PC-9 (cell line): ENCODE results near the gene KCNQ1OT1. TPM values are rescaled to one million over a fixed set of nuclear protein-coding genes. Genes with fewer than 3 reads are reported as not detected.

Source experiments
- BruUV-seq: library from RNA; stranded (reverse); fragments of 400-500 nt; replicated peaks from 2 replicates; lab custom pipeline; 2021; lab: Mats Ljungman, UMichigan
- CTCF ChIA-PET: fragments of 300-600 bp; sonication (Branson Sonifier 250); formaldehyde crosslinking; loops from one replicate; lab custom pipeline; 2022; ENCODE audit warnings: antibody characterized with exemption; lab: Charles Lee
- POLR2A ChIA-PET: fragments of 300-600 bp; sonication (Branson Sonifier 250); formaldehyde crosslinking; loops from one replicate; lab custom pipeline; 2022; ENCODE audit warnings: antibody characterized with exemption; ENCODE audit not compliant: unreplicated experiment; lab: Charles Lee
- DNase-seq, 2 experiments: peaks; one replicate each; pipeline versions ENCODE4 v3.0.0 to v3.0.0-alpha.2; 2015 to 2022; ENCODE audit warnings: mixed read lengths in 1 of 2
- H2AFZ ChIP-seq: fragments of 200-600 bp; sonication (generic); 2 replicates; pipeline ENCODE4 v1.8.1; 2017; ENCODE audit warnings: antibody characterized with exemption
- H3F3A ChIP-seq: fragments of 200-600 bp; sonication (generic); 2 replicates; pipeline ENCODE4 v1.8.1; 2017; ENCODE audit warnings: antibody characterized with exemption, mild to moderate bottlenecking, low read depth; ENCODE audit not compliant: insufficient read depth
- H3K27ac ChIP-seq: fragments of 200-600 bp; sonication (generic); 2 replicates; pipeline ENCODE4 v1.6.1; 2016; ENCODE audit warnings: mixed run types
- H3K27me3 ChIP-seq: fragments of 200-600 bp; sonication (generic); 2 replicates; pipeline ENCODE4 v1.6.1; 2016; ENCODE audit warnings: low read depth, mixed run types; ENCODE audit not compliant: insufficient read depth
- H3K36me3 ChIP-seq: fragments of 200-600 bp; sonication (generic); 2 replicates; pipeline ENCODE4 v1.6.1; 2016; ENCODE audit warnings: low read depth, mixed run types
- H3K4me1 ChIP-seq: fragments of 200-600 bp; sonication (generic); replicated peaks from 2 replicates; pipeline ENCODE4 v1.6.1; 2016; ENCODE audit warnings: mixed run types; ENCODE audit not compliant: insufficient read depth
- H3K4me2 ChIP-seq: fragments of 200-600 bp; sonication (generic); 2 replicates; pipeline ENCODE4 v1.6.1; 2017; ENCODE audit warnings: mixed run types
- H3K4me3 ChIP-seq: fragments of 200-600 bp; sonication (generic); 2 replicates; pipeline ENCODE4 v1.6.1; 2016; ENCODE audit warnings: mixed run types
- H3K79me2 ChIP-seq: fragments of 200-600 bp; sonication (generic); 2 replicates; pipeline ENCODE4 v1.6.1; 2017; ENCODE audit warnings: low read depth, mixed run types
- H3K9me2 ChIP-seq: fragments of 200-600 bp; sonication (generic); 2 replicates; pipeline ENCODE4 v1.8.1; 2017; ENCODE audit warnings: mild to moderate bottlenecking; ENCODE audit not compliant: insufficient read depth
- H3K9me3 ChIP-seq: fragments of 200-600 bp; sonication (generic); 2 replicates; pipeline ENCODE4 v1.8.1; 2016; ENCODE audit warnings: low read depth; ENCODE audit not compliant: insufficient read depth
- H4K20me1 ChIP-seq: fragments of 200-600 bp; sonication (generic); 2 replicates; pipeline ENCODE4 v1.8.1; 2017; ENCODE audit not compliant: insufficient read depth
- CTCF ChIP-seq: fragments of 200-600 bp; sonication (generic); conservative IDR thresholded peaks from 2 replicates; pipeline ENCODE4 v1.6.1; 2017; ENCODE audit warnings: mixed run types, antibody characterized with exemption, mild to moderate bottlenecking, moderate library complexity
- EZH2 ChIP-seq: fragments of 200-600 bp; sonication (generic); IDR thresholded peaks from 2 replicates; pipeline ENCODE4 v1.8.0; 2017; ENCODE audit warnings: antibody characterized with exemption, low read depth
- intact Hi-C: fragments of 100-400 bp; cut with micrococcal nuclease; formaldehyde crosslinking; loops from one replicate; pipeline ENCODE4 v1.10.0; 2022; ENCODE audit not compliant: unreplicated experiment
- total RNA-seq: library from RNA; stranded (reverse); gene quantifications from 2 replicates; pipeline ENCODE4 v1.2.3, GENCODE V29; 2021

The KCNQ1OT1 gene
- total RNA-seq, 1 experiment from 2014 or later: 3.4 TPM

- H3K4me1 ChIP-seq: no peaks in the 10 kb centered on the region
- H3K9me2 ChIP-seq: no peaks in the 10 kb centered on the region
- H3K4me2 ChIP-seq: no peak overlapping the region
- ChIA-PET POLR2A (no interaction called here), CTCF (no interaction called here)
- no peak for DNase-seq
- no peaks in the 10 kb centered on the region for H3K36me3 ChIP-seq
- H3K9me3 ChIP-seq: no peaks in the 10 kb centered on the region
- no peaks in the 10 kb centered on the region for H3K27me3 ChIP-seq
- H3K4me3 ChIP-seq: no peak overlapping the region
- no peaks in the 10 kb centered on the region for H3F3A ChIP-seq
- H3K27ac ChIP-seq: no peak overlapping the region
- TF ChIP-seq CTCF (no peak), EZH2 (no peak)
- BruUV-seq: no TSS peak
- intact Hi-C loops: no loop called here
- no peaks in the 10 kb centered on the region for H3K79me2 ChIP-seq
- H4K20me1 ChIP-seq: no peaks in the 10 kb centered on the region
- H2AFZ ChIP-seq: no peak overlapping the region
Measured at GRCh38 chr11:2577031-2577990, 122.5 kb downstream of the KCNQ1OT1 start.

GRCh38 chr11:2576549-2576948 lies 123.2 kb downstream of the KCNQ1OT1 start:
- no peak overlapping the region for H2AFZ ChIP-seq
- H3K4me2 ChIP-seq: no peak overlapping the region
- no TSS peak for BruUV-seq

GRCh38 chr11:2576111-2576510 lies 123.7 kb downstream of the KCNQ1OT1 start:
- CTCF ChIA-PET: no interaction called here

More at GRCh38 chr11:2576549-2576948, 123.2 kb downstream of the KCNQ1OT1 start:
- Histone ChIP-seq H3K4me3 (no peak overlapping the region), H3K79me2 (no peaks in the 10 kb centered on the region), H3K27me3 (no peaks in the 10 kb centered on the region), H3K9me3 (no peaks in the 10 kb centered on the region), H3F3A (no peaks in the 10 kb centered on the region), H3K4me1 (no peaks in the 10 kb centered on the region), H3K27ac (no peak overlapping the region), H3K36me3 (no peaks in the 10 kb centered on the region), H4K20me1 (no peaks in the 10 kb centered on the region), H3K9me2 (no peaks in the 10 kb centered on the region)
- intact Hi-C loops: no loop called here
- no peak for TF ChIP-seq EZH2
- no peak for TF ChIP-seq CTCF
- no peak for DNase-seq
- CTCF ChIA-PET: no interaction called here
- POLR2A ChIA-PET: no interaction called here

More at GRCh38 chr11:2576111-2576510, 123.7 kb downstream of the KCNQ1OT1 start:
- no peak for DNase-seq
- H3K9me3 ChIP-seq: no peaks in the 10 kb centered on the region
- H3K4me2 ChIP-seq: no peak overlapping the region
- no peak overlapping the region for H3K4me3 ChIP-seq
- H3K9me2 ChIP-seq: no peaks in the 10 kb centered on the region
- H3K27ac ChIP-seq: no peak overlapping the region
- POLR2A ChIA-PET: no interaction called here
- TF ChIP-seq CTCF (no peak), EZH2 (no peak)
- no peaks in the 10 kb centered on the region for H3K27me3 ChIP-seq
- no peaks in the 10 kb centered on the region for H3K36me3 ChIP-seq
- no peaks in the 10 kb centered on the region for H3K79me2 ChIP-seq
- H2AFZ ChIP-seq: no peak overlapping the region
- no peaks in the 10 kb centered on the region for H3F3A ChIP-seq
- no peaks in the 10 kb centered on the region for H3K4me1 ChIP-seq
- intact Hi-C loops: no loop called here
- no TSS peak for BruUV-seq
- no peaks in the 10 kb centered on the region for H4K20me1 ChIP-seq
